ENCODE measurements around the gene BID.

Gene BID

GRCh38 chr22:17732251-17732854 is 41.9 kb downstream of the BID start:
- DNase-seq: no peak

- DNase-seq: no peak
Observed at GRCh38 chr22:17729561-17729960, 44.7 kb downstream of the BID start.

- no peak for DNase-seq
Observed at GRCh38 chr22:17728786-17729185, 45.5 kb downstream of the BID start.

- DNase-seq: no peak
Observed at GRCh38 chr22:17726928-17727897, 47.1 kb downstream of the BID start.

GRCh38 chr22:17726006-17726927 is 48.0 kb downstream of the BID start:
- no peak for DNase-seq

- DNase-seq: no peak
Observed at GRCh38 chr22:17725500-17725796, 48.8 kb downstream of the BID start.

GRCh38 chr22:17724678-17725499 is 49.4 kb downstream of the BID start:
- DNase-seq: no peak

- no peak for DNase-seq
Observed at GRCh38 chr22:17724241-17724640, 50.0 kb downstream of the BID start.

GRCh38 chr22:17719911-17720310 is 54.4 kb downstream of the BID start:
- DNase-seq: no peak

- DNase-seq: no peak
Observed at GRCh38 chr22:17717708-17718107, 56.6 kb downstream of the BID start.

GRCh38 chr22:17716529-17716928 is 57.7 kb downstream of the BID start:
- DNase-seq: no peak

GRCh38 chr22:17712441-17712840 is 61.8 kb downstream of the BID start:
- no peak for DNase-seq

- DNase-seq: no peak
Observed at GRCh38 chr22:17710023-17710422, 64.2 kb downstream of the BID start.

- DNase-seq: no peak
Observed at GRCh38 chr22:17707526-17707925, 66.7 kb downstream of the BID start.

GRCh38 chr22:17706947-17707346 is 67.3 kb downstream of the BID start:
- DNase-seq: no peak

- no peak for DNase-seq
Observed at GRCh38 chr22:17705951-17706900, 68.0 kb downstream of the BID start.

GRCh38 chr22:17705546-17705945 is 68.7 kb downstream of the BID start:
- DNase-seq: no peak

GRCh38 chr22:17703811-17704210 is 70.5 kb downstream of the BID start:
- no peak for DNase-seq

GRCh38 chr22:17700778-17701177 is 73.5 kb downstream of the BID start:
- DNase-seq: no peak

- no peak for DNase-seq
Observed at GRCh38 chr22:17699696-17700340, 74.5 kb downstream of the BID start.

GRCh38 chr22:17698948-17699347 is 75.3 kb downstream of the BID start:
- no peak for DNase-seq
